Common myeloid progenitor, CD34-positive (primary cell): Measurements from ENCODE around the gene HEATR1.
"Not testable (repeated sequence)": the region's sequence is repeated elsewhere in the genome, so short reads cannot be mapped to it uniquely, and the experiment has no call there.

Experiments used
- CTCF ChIA-PET: fragments of 350-600 bp; sonication (Branson Sonifier 250); formaldehyde crosslinking; loops from one replicate; lab custom pipeline; 2021; ENCODE audit warnings: antibody characterized with exemption; lab: Charles Lee
- POLR2A ChIA-PET: fragments of 350-600 bp; sonication (Branson Sonifier 250); formaldehyde crosslinking; loops from one replicate; lab custom pipeline; 2021; ENCODE audit warnings: antibody characterized with exemption; lab: Charles Lee
- DNase-seq, 3 donors: peaks; one replicate each; pipeline versions ENCODE4 v3.0.0 to v3.0.0-alpha.2; 2013
- H3K27ac ChIP-seq, 2 experiments: 1 replicate in 1 of 2; 2 replicates in 1 of 2; pipeline ENCODE4 v1.7.0; 2013; ENCODE audit warnings: inconsistent platforms in 2 of 2, low read length in 2 of 2, mild to moderate bottlenecking in 2 of 2, low read depth in 1 of 2, moderate library complexity in 1 of 2; ENCODE audit not compliant: severe bottlenecking in 2 of 2, insufficient read depth in 1 of 2, poor library complexity in 1 of 2
- H3K27me3 ChIP-seq, 5 experiments: replicated peaks in 2 of 5; 1 replicate in 3 of 5; 2 replicates in 2 of 5; pipeline versions ENCODE4 v1.6.1 to v1.7.0; 2013; ENCODE audit warnings: low read length in 4 of 5, mild to moderate bottlenecking in 2 of 5, moderate library complexity in 2 of 5, inconsistent platforms in 1 of 5; ENCODE audit not compliant: insufficient read depth in 5 of 5, control insufficient read depth in 4 of 5
- H3K36me3 ChIP-seq, 4 experiments: 1 replicate in 2 of 4; 2 replicates in 2 of 4; pipeline versions ENCODE4 v1.6.1 to v1.7.0; 2013; ENCODE audit warnings: low read length in 3 of 4, control low read depth in 1 of 4, mild to moderate bottlenecking in 1 of 4; ENCODE audit not compliant: control insufficient read depth in 4 of 4, insufficient read depth in 4 of 4
- H3K4me1 ChIP-seq, 4 experiments: 1 replicate in 3 of 4; 2 replicates in 1 of 4; pipeline versions ENCODE4 v1.6.1 to v1.7.1; 2013; ENCODE audit warnings: low read length in 3 of 4, mild to moderate bottlenecking in 3 of 4, control low read depth in 1 of 4, inconsistent platforms in 1 of 4, moderate library complexity in 1 of 4; ENCODE audit not compliant: control insufficient read depth in 4 of 4, insufficient read depth in 4 of 4; ENCODE audit errors: control extremely low read depth in 1 of 4
- H3K4me3 ChIP-seq, 7 experiments: 1 replicate in 4 of 7; 2 replicates in 3 of 7; pipeline versions ENCODE4 v1.5.1 to v1.7.0; 2013; ENCODE audit warnings: mild to moderate bottlenecking in 7 of 7, low read length in 6 of 7, moderate library complexity in 6 of 7, inconsistent platforms in 2 of 7, low read depth in 2 of 7, control low read depth in 1 of 7; ENCODE audit not compliant: insufficient read depth in 4 of 7, control insufficient read depth in 1 of 7; ENCODE audit errors: extremely low read depth in 1 of 7
- H3K9me3 ChIP-seq, 5 experiments: 1 replicate in 4 of 5; 2 replicates in 1 of 5; pipeline versions ENCODE4 v1.6.1 to v1.7.1; 2013; ENCODE audit warnings: low read length in 4 of 5, mild to moderate bottlenecking in 2 of 5, inconsistent platforms in 1 of 5, low read depth in 1 of 5, moderate library complexity in 1 of 5; ENCODE audit not compliant: control insufficient read depth in 4 of 5, insufficient read depth in 2 of 5; ENCODE audit errors: control extremely low read depth in 1 of 5
- WGBS: methylation state at CpG from one replicate; pipeline ENCODE4 v1.1.5; 2013; ENCODE audit not compliant: insufficient coverage; 5-methylcytosine and 5-hydroxymethylcytosine counted together

The HEATR1 gene

DNA sequence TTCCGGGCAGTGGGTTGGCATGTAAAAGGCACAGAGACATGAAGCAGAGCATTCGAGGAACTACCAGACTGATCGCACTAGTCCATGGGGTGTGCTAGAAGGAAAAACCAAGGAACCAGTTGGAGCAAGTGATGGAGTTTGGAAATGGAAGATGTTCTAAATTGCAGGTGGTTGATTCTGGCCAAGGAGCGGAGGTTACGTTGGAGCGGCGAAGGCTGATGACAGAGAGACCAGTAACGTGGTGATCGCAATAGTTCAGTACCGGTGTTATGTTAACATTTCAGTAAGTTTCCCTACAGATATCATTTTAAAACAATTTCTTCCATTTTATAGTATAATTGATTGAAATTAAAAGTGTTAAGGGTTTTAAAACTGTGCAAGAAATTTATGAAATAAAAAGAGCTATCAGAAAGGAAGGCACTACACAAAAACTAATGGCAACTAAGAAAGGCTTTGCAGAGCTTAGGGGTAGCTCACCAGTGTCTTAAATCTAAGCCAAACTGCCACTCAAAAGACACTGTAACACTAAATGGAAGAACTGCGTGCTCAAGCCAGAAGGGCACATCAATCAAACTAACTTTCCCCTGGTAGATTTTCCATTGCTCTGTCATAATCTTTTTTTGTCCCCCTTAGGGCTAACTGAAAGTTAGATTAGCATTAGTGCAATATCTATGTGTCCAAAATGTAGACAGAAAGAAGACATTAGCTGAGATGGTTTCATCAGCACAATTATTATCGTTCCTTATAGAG is 11.3 kb upstream of the HEATR1 start:
- ChIA-PET POLR2A (no interaction called here), CTCF (interaction anchor here (1.0 kb wide), 1 partner anchor 10 kb away, joined by 5 read pairs; no protein-coding TSS in a partner anchor)
- DNase-seq, result no peak
- Histone ChIP-seq H3K36me3 (no peaks in the 10 kb centered on the region), H3K9me3 (peaks cover 0 to 6% (median 3%) of the 10 kb centered on the region in 5 experiments), H3K4me3 (no peak overlapping the region), H3K4me1 (no peaks in the 10 kb centered on the region), H3K27ac (no peak overlapping the region), H3K27me3 (peaks cover 0 to 28% (median 19%) of the 10 kb centered on the region in 5 experiments)
- 96% methylated on average over 8 of the region's 12 CpGs for WGBS

DNA sequence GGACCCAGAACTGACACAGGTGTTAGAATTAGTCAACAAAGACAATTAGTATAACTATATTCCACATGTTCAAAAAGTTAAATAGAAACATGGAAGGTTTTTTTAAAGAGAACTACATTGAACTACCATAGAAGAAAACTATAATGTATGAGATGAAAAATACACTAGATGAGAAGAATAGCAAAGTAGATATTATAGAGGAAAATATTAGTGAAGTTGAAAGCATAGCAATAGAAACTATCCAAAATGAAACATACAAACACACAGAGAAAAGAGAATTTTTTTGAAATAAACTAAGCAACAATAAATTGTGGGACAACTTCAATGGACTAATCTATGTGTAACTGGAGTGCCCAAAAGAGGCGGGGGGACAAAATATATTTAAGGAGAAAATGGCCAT is 8.0 kb upstream of the HEATR1 start:
- POLR2A ChIA-PET, result no interaction called here
- Histone ChIP-seq H3K27ac (no peak overlapping the region), H3K36me3 (no peaks in the 10 kb centered on the region), H3K27me3 (peaks cover 2 to 25% (median 19%) of the 10 kb centered on the region in 5 experiments), H3K9me3 (peaks cover 0 to 6% (median 3%) of the 10 kb centered on the region in 5 experiments), H3K4me1 (no peaks in the 10 kb centered on the region), H3K4me3 (no peak overlapping the region)
- CTCF ChIA-PET, result no interaction called here
- no CpG with 5 or more reads among the region's 1 CpG for WGBS
- DNase-seq, result no peak

DNA sequence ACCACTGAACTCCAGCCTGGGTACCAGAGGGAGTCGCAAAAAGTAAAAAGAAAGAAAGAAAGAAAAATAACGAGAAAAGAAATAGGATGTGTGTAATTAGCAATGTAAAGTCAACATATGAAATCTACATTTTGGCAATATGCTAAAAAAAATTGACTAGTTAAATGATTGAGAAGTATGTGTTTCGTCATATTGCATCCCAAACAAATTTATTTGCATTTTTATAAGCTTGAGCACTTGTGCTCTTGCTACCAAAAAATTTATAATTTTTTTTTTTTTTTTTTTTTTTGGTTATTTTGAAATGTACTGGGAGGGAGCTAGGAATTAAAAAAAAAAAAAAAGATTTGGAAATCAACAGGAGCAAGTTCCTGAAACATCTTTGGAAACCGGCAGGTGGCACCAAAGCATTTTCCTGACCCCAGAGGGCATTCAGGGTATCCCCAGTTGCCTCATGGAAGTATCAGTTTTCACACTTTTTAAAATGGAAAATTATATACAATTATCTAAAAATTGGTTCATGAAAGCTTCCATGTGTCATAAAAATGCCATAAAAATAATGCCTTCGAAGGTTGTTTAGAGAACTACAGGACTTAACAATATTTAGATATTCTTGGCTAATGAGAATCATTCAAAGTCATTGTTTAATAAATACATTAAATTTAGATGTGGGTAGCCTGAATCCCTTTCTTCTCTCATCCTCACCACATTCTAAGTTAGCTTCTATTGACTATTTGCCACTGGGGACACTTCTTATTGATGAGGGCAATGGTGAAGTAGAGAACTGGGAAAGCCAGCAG is 4.8 kb upstream of the HEATR1 start:
- POLR2A ChIA-PET, result no interaction called here
- DNase-seq, result peak; percentile 46 to 51 (median 47)
- no CpG with 5 or more reads among the region's 5 CpGs for WGBS
- CTCF ChIA-PET, result interaction anchor here (0.7 to 1.5 kb wide), 4 partner anchors 16 to 953 kb away, joined by 3 to 9 read pairs (median 4); no protein-coding TSS in a partner anchor
- Histone ChIP-seq H3K4me3 (no peak overlapping the region), H3K36me3 (no peaks in the 10 kb centered on the region), H3K27me3 (peaks cover 2 to 13% (median 9%) of the 10 kb centered on the region in 5 experiments), H3K9me3 (peaks cover 0 to 6% (median 2%) of the 10 kb centered on the region in 5 experiments), H3K4me1 (peaks cover 0 to 4% (median 0%) of the 10 kb centered on the region in 4 experiments), H3K27ac (no peak overlapping the region)

GRCh38 chr1:236607597-236607996 is 3.3 kb upstream of the HEATR1 start:
- Histone ChIP-seq H3K27me3 (peaks cover 2 to 12% (median 9%) of the 10 kb centered on the region in 5 experiments), H3K4me1 (peaks cover 6 to 16% (median 9%) of the 10 kb centered on the region in 4 experiments)
- H3K4me3 ChIP-seq, H3K9me3 ChIP-seq, H3K27ac ChIP-seq, H3K36me3 ChIP-seq, DNase-seq, POLR2A ChIA-PET, CTCF ChIA-PET: not testable (repeated sequence)
- WGBS, result 93% methylated on average over 5 of the region's 10 CpGs

GRCh38 chr1:236604905-236605806 is 840 bp upstream of the HEATR1 start:
- Histone ChIP-seq H3K4me3 (peak overlapping the region; percentile 81 to 99 (median 96)), H3K27ac (peak overlapping the region in 1 of 2 experiments; percentile 65), H3K27me3 (peaks cover 0 to 5% (median 2%) of the 10 kb centered on the region in 5 experiments), H3K9me3 (no peaks in the 10 kb centered on the region), H3K4me1 (peaks cover 6 to 16% (median 9%) of the 10 kb centered on the region in 4 experiments), H3K36me3 (peaks cover 8 to 22% (median 9%) of the 10 kb centered on the region in 4 experiments)
- WGBS, result 78% methylated on average over 32 of the region's 34 CpGs
- DNase-seq, result no peak
- ChIA-PET CTCF (interaction anchor here (1.4 to 2.0 kb wide), 3 partner anchors 80 to 264 kb away, joined by 3 to 6 read pairs (median 4); no protein-coding TSS in a partner anchor), POLR2A (no interaction called here)

- Histone ChIP-seq H3K4me3 (no peak overlapping the region), H3K27ac (no peak overlapping the region), H3K4me1 (peaks cover 6 to 16% (median 9%) of the 10 kb centered on the region in 4 experiments), H3K27me3 (peaks cover 0 to 3% (median 0%) of the 10 kb centered on the region in 5 experiments), H3K36me3 (peaks cover 16 to 45% (median 24%) of the 10 kb centered on the region in 4 experiments), H3K9me3 (no peaks in the 10 kb centered on the region)
- ChIA-PET CTCF (interaction anchor here (0.6 kb wide), 1 partner anchor 10 kb away, joined by 3 read pairs; no protein-coding TSS in a partner anchor), POLR2A (no interaction called here)
- DNase-seq, result no peak
Observed at GRCh38 chr1:236602171-236602570, 2.1 kb downstream of the HEATR1 start.
